SK-N-SH (cell line): ENCODE results near the gene TTC7B. TPM values are rescaled to one million over a fixed set of nuclear protein-coding genes. Genes with fewer than 3 reads are reported as not detected.
A peak's percentile ranks its signal among the peaks of the same experiment; 100 is the strongest.

Experiments used
- CTCF ChIA-PET: fragments of 300-600, 350-600 bp; formaldehyde crosslinking; extraction: SDS; loops from one replicate; lab custom pipeline; 2021; lab: Yijun Ruan, JAX
- POLR2A ChIA-PET: fragments of 350-600 bp; sonication (Branson Sonifier 250); formaldehyde crosslinking; extraction: SDS; loops from one replicate; lab custom pipeline; 2020; ENCODE audit warnings: antibody characterized with exemption, inconsistent platforms; lab: Yijun Ruan, JAX
- DNase-seq: peaks from one replicate; pipeline ENCODE4 v3.0.0; 2012
- H2AFZ ChIP-seq: fragments of 200-600 bp; sonication (generic); 2 replicates; pipeline ENCODE4 v1.8.1; 2016; ENCODE audit warnings: antibody characterized with exemption, mild to moderate bottlenecking, low read depth
- H3F3A ChIP-seq: fragments of 200-600 bp; sonication (generic); replicated peaks from 2 replicates; pipeline ENCODE3; 2016; ENCODE audit warnings: antibody characterized with exemption, mild to moderate bottlenecking; ENCODE audit not compliant: insufficient read depth
- H3K27ac ChIP-seq, 2 experiments: fragments of 200-500 bp in 1 of 2; fragments of 200-600 bp in 1 of 2; sonication (Bioruptor generic) in 1 of 2; sonication (generic), shearing (Covaris generic) in 1 of 2; 2 replicates each; pipeline versions ENCODE4 v1.5.1 to v1.6.1; 2014 to 2016; ENCODE audit warnings: low read depth in 2 of 2, inconsistent platforms in 1 of 2, low read length in 1 of 2, mild to moderate bottlenecking in 1 of 2, mixed read lengths in 1 of 2
- H3K27me3 ChIP-seq: fragments of 200-600 bp; sonication (generic), shearing (Covaris generic); 2 replicates; pipeline ENCODE4 v1.6.1; 2016; ENCODE audit warnings: mixed run types; ENCODE audit not compliant: insufficient read depth
- H3K36me3 ChIP-seq, 2 experiments: fragments of 200-500 bp in 1 of 2; fragments of 200-600 bp in 1 of 2; sonication (Bioruptor generic) in 1 of 2; sonication (generic) in 1 of 2; replicated peaks in 1 of 2; 2 replicates each; pipeline versions ENCODE3 to v1.5.1; 2014 to 2016; ENCODE audit warnings: low read length in 1 of 2, mild to moderate bottlenecking in 1 of 2; ENCODE audit not compliant: insufficient read depth in 2 of 2, control insufficient read depth in 1 of 2
- H3K4me1 ChIP-seq, 2 experiments: fragments of 200-500 bp in 1 of 2; fragments of 200-600 bp in 1 of 2; sonication (Bioruptor generic) in 1 of 2; sonication (generic), shearing (Covaris generic) in 1 of 2; 2 replicates each; pipeline versions ENCODE4 v1.5.1 to v1.6.1; 2014 to 2016; ENCODE audit warnings: low read depth in 1 of 2, low read length in 1 of 2, mixed run types in 1 of 2; ENCODE audit not compliant: insufficient read depth in 2 of 2, control insufficient read depth in 1 of 2
- H3K4me2 ChIP-seq: fragments of 200-600 bp; sonication (generic), shearing (Covaris generic); 2 replicates; pipeline ENCODE4 v1.6.1; 2017; ENCODE audit warnings: mixed run types
- H3K4me3 ChIP-seq, 2 experiments: fragments of 200-500 bp in 1 of 2; fragments of 200-600 bp in 1 of 2; sonication (Bioruptor generic) in 1 of 2; sonication (generic), shearing (Covaris generic) in 1 of 2; 2 replicates each; pipeline versions ENCODE4 v1.5.1 to v1.8.1; 2014 to 2016; ENCODE audit warnings: low read depth in 2 of 2, inconsistent platforms in 1 of 2, low read length in 1 of 2, mild to moderate bottlenecking in 1 of 2, mixed read lengths in 1 of 2, moderate library complexity in 1 of 2
- H3K79me2 ChIP-seq: fragments of 200-600 bp; sonication (generic); 2 replicates; pipeline ENCODE4 v1.8.1; 2017; ENCODE audit warnings: mild to moderate bottlenecking; ENCODE audit not compliant: insufficient read depth
- H3K9ac ChIP-seq: fragments of 200-600 bp; sonication (generic); 2 replicates; pipeline ENCODE4 v1.6.1; 2017; ENCODE audit warnings: mixed run types
- H3K9me2 ChIP-seq: fragments of 200-600 bp; sonication (generic); 2 replicates; pipeline ENCODE4 v1.6.1; 2017; ENCODE audit warnings: mixed run types
- H3K9me3 ChIP-seq: fragments of 200-600 bp; sonication (generic); 2 replicates; pipeline ENCODE4 v1.6.1; 2017; ENCODE audit warnings: mixed run types, mild to moderate bottlenecking, moderate library complexity
- H4K20me1 ChIP-seq: fragments of 200-600 bp; sonication (generic); 2 replicates; pipeline ENCODE4 v1.6.1; 2017; ENCODE audit warnings: mild to moderate bottlenecking, mixed run types; ENCODE audit not compliant: insufficient read depth
- CHD2 ChIP-seq: fragments of 150-350 bp; IDR thresholded peaks from 2 replicates; pipeline ENCODE4 v1.6.1; 2018; ENCODE audit warnings: low read length; ENCODE audit not compliant: partially characterized antibody
- FOSL2 ChIP-seq: IDR thresholded peaks from 2 replicates; pipeline ENCODE4 v1.4.0; 2012; ENCODE audit warnings: low read depth, mild to moderate bottlenecking, moderate library complexity, borderline replicate concordance
- FOXJ3 ChIP-seq: sonication (generic); formaldehyde crosslinking; IDR thresholded peaks from 2 replicates; pipeline ENCODE4 v1.5.1; 2020; ENCODE audit warnings: mild to moderate bottlenecking, missing genetic modification reagents
- MAX ChIP-seq: IDR thresholded peaks from 2 replicates; pipeline ENCODE4 v1.4.0; 2012; ENCODE audit warnings: low read depth
- NFIC ChIP-seq: IDR thresholded peaks from 2 replicates; pipeline ENCODE4 v1.4.0; 2012; ENCODE audit warnings: borderline replicate concordance
- REST ChIP-seq: IDR thresholded peaks from 2 replicates; pipeline ENCODE4 v1.6.1; 2012; ENCODE audit warnings: mild to moderate bottlenecking, low read depth, low read length, moderate library complexity
- RXRA ChIP-seq: IDR thresholded peaks from 2 replicates; pipeline ENCODE4 v1.4.0; 2012; ENCODE audit warnings: low read depth, mild to moderate bottlenecking, borderline replicate concordance
- SIN3A ChIP-seq: IDR thresholded peaks from 2 replicates; pipeline ENCODE4 v1.6.1; 2012; ENCODE audit warnings: low read depth, mild to moderate bottlenecking, low read length, moderate library complexity, borderline replicate concordance
- SMC3 ChIP-seq: IDR thresholded peaks from 2 replicates; pipeline ENCODE4 v1.6.1; 2012; ENCODE audit warnings: low read depth, low read length, improper control_type of control experiment
- TCF12 ChIP-seq: IDR thresholded peaks from 2 replicates; pipeline ENCODE4 v1.4.0; 2012
- TEAD4 ChIP-seq: IDR thresholded peaks from 2 replicates; pipeline ENCODE4 v1.4.0; 2012; ENCODE audit warnings: mild to moderate bottlenecking, borderline replicate concordance; ENCODE audit not compliant: insufficient read depth
- USF2 ChIP-seq: fragments of 150-350 bp; IDR thresholded peaks from 2 replicates; pipeline ENCODE4 v1.6.1; 2017; ENCODE audit warnings: antibody characterized with exemption, low read length, low read depth, borderline replicate concordance
- YY1 ChIP-seq: IDR thresholded peaks from 2 replicates; pipeline ENCODE4 v1.4.0; 2012; ENCODE audit warnings: low read depth, mild to moderate bottlenecking
- WGBS: methylation state at CpG from one replicate; pipeline ENCODE4 v1.1.6; 2017; ENCODE audit warnings: low lambda C conversion rate; 5-methylcytosine and 5-hydroxymethylcytosine counted together
- polyA plus RNA-seq, 3 experiments: library from polyadenylated mRNA; depleted of rRNA; stranded (reverse); fragments of >200 nt; gene quantifications; 2 replicates each; pipeline ENCODE4 v1.2.3, GENCODE V29; 2012

Gene TTC7B
- polyA plus RNA-seq, 1 of the 3 experiments (the other 2 are of a cell fraction): 43.1 TPM

- Histone ChIP-seq H3K27ac (peak overlapping the region; percentile 50 to 97; a peak in 3 of 4 replicates), H4K20me1 (no peaks in the 10 kb centered on the region), H3K4me2 (no peak overlapping the region), H2AFZ (no peak overlapping the region), H3K4me1 (peaks cover 31 to 39% of the 10 kb centered on the region in 2 experiments), H3K27me3 (no peaks in the 10 kb centered on the region), H3K4me3 (no peak overlapping the region), H3K36me3 (peaks cover 10 to 20% of the 10 kb centered on the region in 2 experiments), H3K79me2 (no peaks in the 10 kb centered on the region), H3K9me2 (no peaks in the 10 kb centered on the region), H3K9ac (no peak overlapping the region), H3F3A (peaks cover 31% of the 10 kb centered on the region), H3K9me3 (no peaks in the 10 kb centered on the region)
- 97% methylated on average over 8 of the region's 8 CpGs for WGBS
- CTCF ChIA-PET: interaction anchor here (1.0 to 2.0 kb wide), 4 partner anchors 12 to 265 kb away, joined by 3 to 6 read pairs (median 4); no protein-coding TSS in a partner anchor
- POLR2A ChIA-PET: no interaction called here
- no peak for DNase-seq
- TF ChIP-seq YY1: no peak
- TF ChIP-seq REST: no peak
- TF ChIP-seq NFIC: no peak
- no peak for TF ChIP-seq FOXJ3
- no peak for TF ChIP-seq USF2
- TF ChIP-seq MAX: no peak
- no peak for TF ChIP-seq SMC3
- no peak for TF ChIP-seq FOSL2
- TF ChIP-seq SIN3A: no peak
- TF ChIP-seq CHD2: no peak
- TF ChIP-seq RXRA: no peak
- no peak for TF ChIP-seq TEAD4
- TF ChIP-seq TCF12: no peak
Observed at GRCh38 chr14:90674043-90674670, 142.1 kb downstream of the TTC7B start.
